ENCODE measurements around the gene MEPE.
A peak's percentile ranks its signal among the peaks of the same experiment; 100 is the strongest.

Gene MEPE

DNA sequence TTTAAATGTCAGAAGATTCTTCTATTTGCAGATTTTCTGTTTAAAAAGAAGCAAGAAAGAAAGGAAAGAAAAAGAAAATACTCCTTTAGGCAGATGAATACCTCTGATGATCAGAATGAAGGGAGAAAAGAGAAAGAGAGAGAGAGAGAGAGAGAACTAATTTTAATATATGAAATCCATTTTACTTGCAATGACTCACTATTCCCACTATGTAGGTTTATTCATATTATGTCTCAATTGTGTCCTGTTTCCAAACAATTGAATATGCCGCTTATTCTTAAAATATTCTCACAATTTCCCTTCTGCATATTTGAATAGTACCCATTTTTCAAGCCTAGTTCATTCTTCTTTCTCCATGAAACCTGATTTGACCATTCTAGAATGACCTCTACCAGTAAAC, 11.7 kb downstream of the MEPE start:
- DNase-seq, result no peak

GRCh38 chr4:87846226-87846625, 13.5 kb downstream of the MEPE start:
- no peak for DNase-seq

DNA sequence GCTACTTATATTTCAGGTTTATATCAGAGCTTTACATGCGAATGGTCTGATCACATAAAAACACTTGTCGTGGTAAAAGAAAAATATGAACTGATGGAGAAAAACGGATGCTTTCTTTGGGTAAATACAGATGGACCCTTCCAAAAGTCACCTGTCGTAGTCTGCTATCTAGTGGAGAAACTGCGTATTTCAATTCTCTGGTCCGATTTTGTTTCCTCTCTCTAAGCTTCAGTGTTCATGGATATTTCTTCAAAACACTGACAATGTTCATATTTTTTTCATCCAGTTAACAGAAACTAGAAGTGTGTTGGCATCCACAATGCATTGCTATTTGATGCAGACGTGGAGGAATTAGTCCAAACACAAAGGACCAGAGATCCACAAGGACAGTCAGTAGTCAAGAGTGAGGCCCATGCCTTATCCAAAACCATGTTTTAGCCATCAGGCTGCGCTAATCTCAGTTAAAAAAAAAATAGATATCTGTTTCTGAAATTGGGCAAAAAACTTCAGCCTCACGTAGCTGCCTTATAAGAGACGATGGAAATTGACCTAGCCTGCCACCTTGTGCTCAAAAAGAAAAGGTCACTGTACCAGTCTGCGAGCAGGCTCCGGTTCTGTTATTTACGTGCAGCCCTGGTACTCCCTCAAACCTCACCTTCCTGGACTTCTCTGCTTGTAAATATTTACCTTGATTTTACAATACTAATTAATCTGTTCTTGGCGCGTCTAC, 16.0 kb downstream of the MEPE start:
- DNase-seq, result peak in 1 of 2 donors; percentile 17

- no peak for DNase-seq
Observed at GRCh38 chr4:87849612-87850011, 16.8 kb downstream of the MEPE start.

- DNase-seq, result no peak
Observed at GRCh38 chr4:87851332-87851731, 18.6 kb downstream of the MEPE start.

GRCh38 chr4:87851953-87852352, 19.2 kb downstream of the MEPE start:
- DNase-seq, result no peak

DNA sequence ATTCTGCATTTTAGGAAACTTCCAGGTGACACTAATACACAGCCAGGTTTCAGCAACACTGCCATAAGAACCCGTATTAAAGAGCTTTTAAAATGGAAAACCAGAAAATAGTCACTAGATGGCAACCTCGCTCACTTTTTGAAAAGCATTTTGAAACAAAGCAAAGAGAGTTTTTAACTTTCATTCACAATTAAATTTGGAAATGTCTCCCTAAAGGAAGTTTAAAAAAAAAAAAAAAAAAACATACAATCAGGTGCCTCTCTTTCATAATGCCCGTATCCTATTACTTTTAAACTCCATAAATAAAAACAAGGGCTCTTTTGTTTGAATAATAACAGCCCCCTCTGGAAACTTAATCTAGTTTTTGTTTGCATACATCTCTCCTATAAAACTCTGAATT, 20.3 kb downstream of the MEPE start:
- no peak for DNase-seq

GRCh38 chr4:87853891-87854290, 21.1 kb downstream of the MEPE start:
- no peak for DNase-seq

GRCh38 chr4:87855559-87855958, 22.8 kb downstream of the MEPE start:
- no peak for DNase-seq

DNA sequence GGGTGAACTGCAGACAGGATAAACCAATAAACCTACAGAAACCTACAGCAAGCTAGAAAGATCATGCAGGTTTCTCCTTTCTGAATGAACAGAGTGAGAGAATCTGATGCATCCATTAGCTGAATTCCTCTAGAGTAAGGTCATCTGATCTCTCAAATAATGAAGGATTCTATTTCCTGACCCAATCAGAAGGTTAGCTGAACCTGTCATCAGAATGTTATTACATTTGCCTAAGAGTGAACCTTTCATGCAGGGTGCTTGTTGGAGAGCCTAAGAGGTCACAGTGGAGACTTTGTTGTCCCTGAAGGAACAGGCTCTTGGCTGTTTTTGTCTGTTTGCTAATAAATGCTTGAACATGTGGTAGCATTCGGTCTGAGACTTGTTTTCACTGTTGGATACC, 24.0 kb downstream of the MEPE start:
- DNase-seq, result no peak

DNA sequence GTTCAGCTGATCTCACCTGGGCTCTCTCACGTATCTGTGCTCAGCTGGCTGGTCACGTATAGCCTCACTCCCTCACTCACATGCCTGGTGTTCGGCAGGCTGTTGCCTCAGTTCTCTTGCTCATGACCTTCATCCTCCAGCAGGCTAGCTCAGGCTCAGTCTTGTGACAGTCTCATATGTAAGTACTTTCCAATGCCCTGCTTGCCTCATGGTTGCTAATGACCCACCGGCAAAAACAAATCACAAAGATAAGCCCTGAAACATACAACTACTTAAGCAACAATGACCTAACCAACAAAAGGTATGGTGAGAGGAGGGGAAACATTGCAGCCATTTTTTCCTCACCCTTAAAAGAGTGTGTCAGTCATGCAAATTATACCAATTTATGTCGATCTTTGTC, 25.0 kb downstream of the MEPE start:
- DNase-seq, result no peak

- DNase-seq, result no peak
Observed at GRCh38 chr4:87862236-87862635, 29.5 kb downstream of the MEPE start.

DNA sequence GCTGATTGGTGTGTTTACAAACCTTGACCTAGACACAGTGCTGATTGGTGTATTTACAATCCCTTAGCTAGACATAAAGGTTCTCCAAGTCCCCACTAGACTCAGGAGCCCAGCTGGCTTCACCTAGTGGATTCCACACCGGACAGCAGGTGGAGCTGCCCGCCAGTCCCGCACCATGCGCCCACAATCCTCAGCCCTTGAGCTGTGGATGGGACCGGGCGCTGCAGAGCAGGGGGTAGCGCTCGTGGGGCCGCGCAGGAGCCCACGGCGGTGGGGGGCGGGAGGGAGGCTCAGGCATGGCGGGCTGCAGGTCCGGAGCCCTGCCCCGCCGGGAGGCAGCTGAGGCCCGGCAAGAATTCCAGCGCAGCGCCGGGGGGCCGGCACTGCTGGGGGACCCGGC, 30.7 kb downstream of the MEPE start:
- no peak for DNase-seq

DNA sequence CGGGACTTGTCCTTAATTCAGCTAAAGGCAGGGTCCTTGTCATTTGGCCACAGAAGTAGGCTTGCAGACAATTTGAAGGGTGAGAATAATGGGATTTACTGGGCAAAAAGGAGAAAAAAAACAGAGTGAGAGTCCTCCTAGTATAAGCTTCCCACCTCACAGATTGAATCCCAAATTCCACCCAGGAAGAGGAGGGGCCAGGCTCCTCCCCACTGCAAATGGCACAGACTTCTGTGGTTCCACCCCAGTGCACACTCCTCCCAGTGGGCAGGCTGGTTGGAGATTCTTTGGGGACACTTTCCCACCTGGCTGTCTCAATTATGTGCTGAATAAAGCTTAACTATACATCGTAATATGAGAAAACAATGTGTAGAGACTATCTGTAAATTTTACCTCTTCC, 31.6 kb downstream of the MEPE start:
- DNase-seq, result no peak

DNA sequence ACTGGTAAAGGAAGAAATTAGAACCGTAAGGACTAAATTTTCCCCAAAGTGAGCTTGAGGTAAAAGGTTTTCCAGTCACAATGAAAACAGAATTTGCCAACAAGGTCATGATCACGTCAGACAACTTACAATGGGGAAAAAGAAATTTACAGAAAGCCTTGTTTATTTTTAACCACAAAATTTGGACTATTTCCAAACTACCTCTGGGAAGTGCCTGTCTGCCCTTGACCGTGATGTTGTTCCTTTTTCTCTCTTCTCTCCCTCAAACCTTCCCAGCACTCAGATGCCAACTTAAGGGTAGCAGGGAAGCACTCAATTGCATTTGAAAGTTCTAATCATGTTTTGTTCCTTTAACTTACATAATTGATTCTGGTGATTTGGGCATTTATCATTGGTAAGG, 32.5 kb downstream of the MEPE start:
- DNase-seq, result no peak

- DNase-seq, result no peak
Observed at GRCh38 chr4:87865960-87866598, 33.3 kb downstream of the MEPE start.

DNA sequence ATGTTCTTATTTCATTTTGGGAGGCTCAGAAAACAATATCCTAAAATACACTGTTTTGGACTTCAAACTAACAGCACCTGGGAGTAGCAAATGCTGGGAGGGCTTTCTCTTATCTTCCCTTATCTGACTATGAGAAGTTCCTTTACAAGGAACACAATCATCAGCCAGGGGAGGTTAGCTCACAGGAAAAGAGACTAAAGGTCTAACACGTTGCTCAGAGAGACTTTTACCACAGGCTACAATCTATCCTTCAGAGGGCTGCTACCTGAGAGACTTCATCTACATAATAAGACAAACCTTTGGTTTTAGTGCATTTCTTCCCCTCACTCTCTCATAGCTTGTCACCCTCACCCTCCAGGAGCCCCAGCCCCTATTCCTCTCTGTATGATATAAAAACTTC, 35.8 kb downstream of the MEPE start:
- DNase-seq, result no peak

DNA sequence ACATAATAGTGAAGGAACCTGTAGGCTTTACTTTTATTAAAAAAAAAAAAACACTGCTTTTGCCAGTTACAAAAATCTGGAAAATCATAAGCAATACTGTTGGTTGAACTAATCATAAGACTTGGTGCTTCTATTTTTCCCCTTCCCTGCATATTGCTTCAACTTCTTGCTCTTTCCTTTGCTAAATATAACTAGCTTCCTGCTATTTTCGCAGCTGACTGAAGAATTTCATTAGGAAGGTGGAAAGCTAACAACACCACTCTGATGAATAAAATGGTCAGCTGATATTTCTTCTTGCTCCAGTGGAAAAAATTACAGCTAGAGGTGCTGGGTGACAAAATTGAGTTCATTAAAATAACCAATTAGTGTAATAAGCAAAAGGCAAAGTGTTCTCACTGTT, 39.3 kb downstream of the MEPE start:
- no peak for DNase-seq

GRCh38 chr4:87875191-87875590, 42.4 kb downstream of the MEPE start:
- no peak for DNase-seq

GRCh38 chr4:87880106-87880505, 47.3 kb downstream of the MEPE start:
- no peak for DNase-seq

DNA sequence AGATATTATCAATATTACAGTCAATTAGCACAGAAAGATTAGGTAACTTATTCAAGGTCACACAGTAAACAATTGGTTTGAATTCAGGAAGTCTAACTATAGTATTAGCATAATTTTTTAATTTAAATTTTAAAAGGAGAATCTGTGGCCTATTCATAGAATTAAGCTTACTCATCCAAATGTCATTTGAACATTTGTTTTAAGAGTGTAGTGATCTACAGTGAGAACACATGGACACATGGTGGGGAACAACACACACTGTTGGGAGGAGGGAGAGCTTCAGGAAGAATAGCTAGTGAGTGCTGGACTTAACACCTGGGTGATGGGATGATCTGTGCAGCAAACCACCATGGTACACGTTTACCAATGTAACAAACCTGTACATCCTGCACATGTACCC, 48.3 kb downstream of the MEPE start:
- no peak for DNase-seq

GRCh38 chr4:87882321-87882720, 49.6 kb downstream of the MEPE start:
- no peak for DNase-seq

DNA sequence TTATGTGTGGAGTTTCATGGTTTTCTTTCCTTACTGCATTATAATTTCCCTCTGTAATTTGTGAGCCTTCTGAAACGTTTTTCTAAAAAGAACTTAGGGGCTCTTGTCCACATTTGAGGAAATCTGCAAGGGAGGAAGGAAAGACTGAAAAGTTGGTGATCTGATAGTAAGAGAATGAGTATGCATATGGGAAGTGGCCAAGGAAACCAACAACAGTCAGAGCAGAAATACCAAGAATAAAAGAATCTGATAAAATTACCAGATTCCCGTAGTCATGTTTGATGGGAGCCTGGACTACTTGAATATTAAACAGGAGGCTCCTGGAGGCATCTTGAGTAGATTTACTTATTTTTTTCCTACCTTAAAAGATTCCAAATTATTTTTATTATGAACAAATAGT, 50.1 kb downstream of the MEPE start:
- DNase-seq, result no peak

DNA sequence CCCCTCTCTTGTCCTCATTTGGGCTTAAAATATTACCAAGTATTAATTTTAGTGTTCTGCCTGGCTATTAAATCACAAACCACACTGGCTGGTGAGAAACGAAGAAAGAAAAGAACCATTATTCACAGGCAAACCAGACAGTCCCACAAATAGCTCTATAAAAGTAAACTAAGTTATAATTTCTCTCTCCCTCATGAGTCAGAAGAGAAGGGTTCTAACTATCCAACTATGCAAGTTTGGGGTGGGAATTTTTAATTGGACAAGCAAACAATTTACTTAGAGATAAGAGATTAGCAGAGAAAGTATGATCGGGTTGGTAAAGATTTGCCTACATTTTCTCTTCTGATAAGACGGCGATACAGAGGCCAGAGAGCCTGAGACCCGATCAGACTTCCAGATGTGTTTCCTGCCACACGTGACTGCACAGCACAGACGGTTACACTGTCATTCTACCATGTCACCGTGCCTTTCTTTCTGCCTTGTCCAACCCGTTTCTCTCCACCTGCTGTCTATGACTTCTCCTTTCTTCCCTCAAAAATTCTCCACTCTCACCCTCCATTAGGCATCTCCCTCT, 52.3 kb downstream of the MEPE start:
- DNase-seq, result no peak

DNA sequence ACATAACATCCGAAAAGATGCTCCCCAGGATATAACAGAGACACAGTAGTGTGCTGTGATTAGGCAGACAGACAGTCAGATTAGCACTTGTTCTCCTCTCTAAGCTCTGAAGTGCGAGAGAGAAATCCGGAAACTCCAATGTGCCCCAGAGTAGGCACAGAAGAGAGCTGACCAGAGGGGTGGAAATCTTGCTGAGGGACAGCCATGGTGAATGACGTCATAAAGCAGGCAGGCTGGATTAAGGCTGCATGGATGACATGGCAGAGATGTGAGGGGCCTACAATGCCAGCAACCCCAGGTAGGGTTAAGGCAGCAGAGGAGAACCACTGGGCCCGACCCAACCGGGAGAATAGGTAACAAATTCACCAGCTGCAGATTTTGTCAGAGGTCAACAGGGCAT, 53.3 kb downstream of the MEPE start:
- no peak for DNase-seq
